SH-SY5Y (cell line): ENCODE results near the gene ABCF3.

ENCODE experiments used
- GATA2 ChIP-seq: IDR thresholded peaks from 2 replicates; pipeline ENCODE4 v1.6.1; 2011; ENCODE audit warnings: mild to moderate bottlenecking, low read depth, low read length
- GATA3 ChIP-seq: IDR thresholded peaks from 2 replicates; pipeline ENCODE4 v1.6.1; 2011; ENCODE audit warnings: low read depth, mild to moderate bottlenecking, low read length, moderate library complexity

DNA sequence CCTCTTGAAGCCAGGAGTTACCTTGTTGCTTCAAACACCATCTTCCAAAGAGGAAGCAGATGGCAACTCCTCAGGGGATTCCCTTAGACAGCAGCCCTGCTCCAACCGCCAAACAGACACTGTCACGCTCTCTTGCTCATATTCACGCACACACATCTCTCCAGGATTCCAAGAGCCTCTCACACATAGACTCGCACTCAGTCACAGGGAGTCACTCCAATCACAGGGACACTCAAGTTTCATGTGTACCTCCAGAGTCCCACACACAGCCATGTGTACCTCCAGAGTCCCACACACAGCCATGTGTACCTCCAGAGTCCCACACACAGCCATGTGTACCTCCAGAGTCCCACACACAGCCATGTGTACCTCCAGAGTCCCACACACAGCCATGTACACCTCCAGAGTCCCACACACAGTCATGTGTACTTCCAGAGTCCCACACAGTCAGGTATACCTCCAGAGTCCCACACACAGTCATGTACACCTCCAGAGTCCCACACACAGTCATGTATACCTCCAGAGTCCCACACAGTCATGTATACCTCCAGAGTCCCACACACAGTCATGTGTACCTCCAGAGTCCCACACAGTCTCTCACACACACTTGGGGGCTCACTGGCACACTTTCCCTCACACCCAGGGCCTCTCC, 49.5 kb downstream of the ABCF3 start:
- TF ChIP-seq GATA2 (no peak), GATA3 (no peak)
